ENCODE measurements around the gene POLR2I.
"Not testable (repeated sequence)": the region's sequence is repeated elsewhere in the genome, so short reads cannot be mapped to it uniquely, and the experiment has no call there.

The POLR2I gene

DNA sequence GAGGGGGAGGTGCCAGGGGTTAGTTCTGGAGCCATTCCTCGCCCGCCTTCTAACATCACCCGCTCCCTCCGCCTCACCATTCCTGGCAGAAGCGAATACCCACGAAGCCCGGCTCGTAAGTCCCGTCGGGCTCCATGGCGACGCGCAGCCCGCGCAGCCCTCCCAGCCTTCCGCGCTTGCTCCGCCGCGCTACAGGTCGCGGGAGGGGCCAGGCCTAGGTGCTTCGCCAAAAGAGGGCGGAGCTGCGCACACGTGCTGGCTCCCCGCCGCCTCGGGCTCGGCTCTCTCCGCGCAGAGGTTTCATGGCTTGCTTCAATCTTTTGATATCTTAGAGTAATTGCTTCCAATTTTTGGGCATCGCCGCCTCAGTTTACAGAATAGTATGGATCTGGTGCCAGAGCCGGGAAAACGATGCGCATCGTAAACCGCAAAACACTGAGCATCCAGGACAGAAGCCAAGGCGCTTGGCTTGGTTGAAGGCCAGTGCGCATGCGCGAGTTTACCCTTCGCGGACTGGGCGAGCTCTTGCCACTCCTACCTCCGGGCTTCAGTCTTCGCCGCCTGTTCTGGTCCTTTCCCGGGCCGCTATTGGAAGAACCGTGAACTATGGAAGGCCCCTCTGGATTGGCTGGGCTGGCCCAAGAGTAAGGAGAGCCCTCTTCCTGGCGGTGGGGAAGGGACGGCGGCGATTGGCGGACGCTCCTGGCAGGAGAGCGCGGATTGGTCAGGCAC lies at the start of gene POLR2I:
Gene POLR2I (minus strand): TSS at position 155 of the 732 bp plus-strand sequence. CDS start 19 bp downstream, at position 136.
- ATAC-seq = peak; percentile 91 to 92

DNA sequence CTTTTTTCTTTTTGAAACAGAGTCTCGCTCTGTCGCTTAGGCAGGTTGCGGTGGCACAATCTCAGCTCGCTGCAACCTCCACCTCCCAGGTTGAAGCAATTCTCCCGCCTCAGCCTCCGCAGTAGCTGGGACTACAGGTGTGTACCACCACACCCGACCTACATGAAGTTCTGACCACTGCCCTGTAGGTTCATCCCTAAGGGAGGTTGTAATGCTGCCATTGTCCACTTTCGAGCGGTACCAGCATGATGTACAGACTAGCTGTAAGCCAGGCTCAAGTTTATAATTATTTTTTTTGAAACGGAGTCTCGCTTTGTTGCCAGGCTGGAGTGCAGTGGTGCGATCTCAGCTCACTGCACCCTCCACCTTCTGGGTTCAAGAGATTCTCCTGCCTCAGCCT lies 49.1 kb upstream of the POLR2I start:
- ATAC-seq = no peak

DNA sequence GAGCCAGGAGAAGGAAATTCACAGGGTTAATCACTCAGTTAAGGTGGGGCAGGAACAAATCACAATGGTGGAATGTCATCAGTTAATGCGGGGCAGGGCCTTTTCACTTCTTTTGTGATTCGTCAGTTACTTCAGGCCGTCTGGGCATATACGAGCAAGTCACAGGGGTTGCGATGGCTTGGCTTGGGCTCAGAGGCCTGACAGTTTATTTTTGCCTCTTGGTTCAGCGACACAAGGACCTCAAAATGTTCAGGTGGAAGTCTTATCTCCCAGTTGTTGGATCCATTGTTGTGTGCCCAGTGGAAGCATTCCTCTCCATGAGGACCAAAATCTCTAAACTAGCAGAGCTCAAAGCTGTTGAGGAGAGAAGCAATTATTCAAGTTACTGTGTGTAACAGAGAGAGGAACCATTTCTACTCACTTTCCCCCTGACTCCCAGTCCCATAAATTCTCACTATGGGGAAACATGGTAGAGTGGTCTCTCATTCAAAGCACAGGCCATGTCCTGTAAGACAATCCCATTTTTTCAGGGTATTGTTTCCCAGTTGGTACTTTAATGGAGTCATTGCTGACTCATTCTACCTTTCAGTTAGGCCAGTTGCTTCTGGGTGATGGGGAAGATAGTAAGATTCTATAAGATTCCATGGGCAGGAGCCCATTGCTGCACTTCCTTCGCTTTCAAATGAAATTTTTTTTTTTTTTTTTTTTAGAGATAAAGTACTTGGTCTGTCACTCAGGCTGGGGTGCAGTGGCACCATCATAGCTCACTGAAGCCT lies 46.3 kb upstream of the POLR2I start:
- ATAC-seq = no peak

DNA sequence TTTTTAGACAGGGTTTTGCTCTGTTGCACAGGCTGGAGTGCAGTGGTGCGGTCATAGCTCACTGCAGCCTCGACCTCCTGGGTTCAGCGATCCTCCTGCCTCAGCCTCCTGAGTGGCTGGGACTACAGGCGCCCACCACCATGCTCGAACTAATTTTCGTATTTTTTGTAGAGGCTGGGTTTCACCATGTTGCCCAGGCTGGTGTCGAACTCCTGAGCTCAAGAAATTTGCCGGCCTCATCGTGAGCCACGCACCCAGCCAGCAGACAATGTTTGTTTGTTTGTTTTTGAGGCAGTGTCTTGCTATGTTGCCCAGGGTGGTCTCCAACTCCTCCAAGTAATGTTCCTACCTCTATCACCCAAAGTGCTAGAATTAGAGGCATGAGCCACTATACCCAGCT lies 38.5 kb upstream of the POLR2I start:
- no peak for ATAC-seq

DNA sequence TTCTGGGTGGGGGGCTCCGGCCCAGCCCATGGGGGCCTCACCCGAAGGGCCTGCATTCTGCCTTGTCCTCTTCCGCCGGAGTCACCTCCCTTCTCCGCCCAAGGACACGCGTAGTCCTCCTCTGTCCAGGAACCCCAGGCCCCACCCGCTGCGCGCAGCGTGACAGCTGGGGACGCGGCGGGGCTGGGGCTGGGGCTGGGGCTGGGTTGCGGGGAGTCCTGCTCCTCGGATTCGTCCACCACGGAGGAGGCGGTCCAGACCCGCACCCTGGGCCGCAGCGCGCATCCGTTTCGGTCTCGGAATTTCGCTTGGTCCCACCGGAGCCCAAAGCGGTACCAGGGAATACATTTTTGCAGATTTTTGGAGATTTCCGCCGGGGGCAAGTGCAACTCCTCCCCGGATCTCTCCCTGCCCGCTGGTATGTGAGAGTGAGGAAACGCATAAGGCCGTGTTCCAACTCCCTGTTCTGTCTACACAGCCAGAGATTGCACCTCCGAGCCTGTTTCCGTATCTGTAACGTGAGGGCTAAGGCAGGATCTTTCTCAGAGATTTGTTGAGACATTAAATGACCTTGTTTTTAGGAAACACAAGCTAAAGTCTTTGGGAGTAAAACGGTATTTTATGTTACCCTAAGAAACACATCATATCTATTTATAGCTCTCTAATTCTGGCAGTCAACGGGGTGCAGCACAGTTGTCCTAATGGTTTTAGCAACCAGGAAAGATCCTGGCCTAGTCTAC lies 37.8 kb upstream of the POLR2I start, which contains the start of gene COX7A1:
Gene COX7A1 (minus strand): TSS at position 96 of the 740 bp plus-strand sequence. CDS start 40 bp downstream, at position 56.
- no peak for ATAC-seq

DNA sequence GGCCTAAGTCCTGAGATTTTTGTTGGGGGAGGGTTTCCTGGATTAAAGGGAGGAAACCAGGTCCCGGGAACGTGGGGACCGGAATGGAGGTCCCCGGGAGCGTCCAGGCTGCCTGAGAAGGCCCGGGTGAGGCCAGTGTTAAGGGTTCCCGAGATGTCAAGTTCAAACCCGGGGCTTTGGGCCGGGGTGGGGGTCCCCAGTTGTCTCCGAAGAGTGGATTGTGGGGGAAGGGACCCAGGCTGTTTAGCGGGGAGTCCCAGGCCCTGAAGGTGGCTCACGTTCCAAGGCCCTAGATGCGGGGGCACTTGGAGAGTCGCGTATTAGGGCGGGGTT lies 37.3 kb upstream of the POLR2I start:
- ATAC-seq = no peak

DNA sequence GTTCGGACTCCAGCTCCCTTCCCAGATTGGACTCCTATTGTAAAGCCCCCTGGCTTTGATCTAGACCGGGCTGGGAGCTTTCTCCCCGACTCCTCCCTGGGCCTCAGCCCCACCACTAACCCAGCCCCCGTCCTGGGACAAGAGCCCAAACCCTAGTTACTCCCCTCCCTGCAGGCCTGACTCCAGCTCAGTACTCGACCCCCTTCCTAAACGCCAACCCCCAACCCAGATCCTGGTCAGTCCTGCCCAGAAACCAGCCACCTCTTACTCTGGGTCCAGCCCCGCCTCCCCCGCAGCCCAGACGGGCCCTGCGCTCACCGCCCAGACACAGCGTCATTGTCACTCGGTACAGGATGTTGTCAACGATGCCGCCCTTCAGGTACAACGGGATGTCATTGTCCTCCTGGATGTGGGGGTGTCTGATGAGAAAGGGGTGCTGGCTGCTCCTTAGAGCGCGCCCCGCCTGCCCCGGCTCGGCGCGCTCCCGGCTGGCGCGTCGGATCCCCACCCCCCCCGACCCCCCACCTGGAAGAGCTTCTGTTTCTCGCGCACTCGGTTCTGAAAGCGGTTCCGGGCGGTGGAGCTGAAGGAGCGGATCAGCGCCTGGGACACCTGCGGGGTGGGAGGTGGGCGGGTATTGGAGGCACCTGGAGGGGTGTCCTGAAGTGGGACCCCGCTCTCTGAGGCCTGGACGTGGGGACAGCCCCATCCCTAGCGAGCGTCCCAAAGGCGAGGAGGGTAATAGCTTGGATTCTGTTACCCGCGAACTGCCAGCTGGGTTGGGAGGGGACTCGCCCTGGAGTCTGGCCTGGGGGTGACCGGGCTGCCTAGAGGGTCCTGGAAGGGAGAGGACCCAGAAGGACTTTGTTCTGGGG lies 36.7 kb upstream of the POLR2I start:
- ATAC-seq = no peak

DNA sequence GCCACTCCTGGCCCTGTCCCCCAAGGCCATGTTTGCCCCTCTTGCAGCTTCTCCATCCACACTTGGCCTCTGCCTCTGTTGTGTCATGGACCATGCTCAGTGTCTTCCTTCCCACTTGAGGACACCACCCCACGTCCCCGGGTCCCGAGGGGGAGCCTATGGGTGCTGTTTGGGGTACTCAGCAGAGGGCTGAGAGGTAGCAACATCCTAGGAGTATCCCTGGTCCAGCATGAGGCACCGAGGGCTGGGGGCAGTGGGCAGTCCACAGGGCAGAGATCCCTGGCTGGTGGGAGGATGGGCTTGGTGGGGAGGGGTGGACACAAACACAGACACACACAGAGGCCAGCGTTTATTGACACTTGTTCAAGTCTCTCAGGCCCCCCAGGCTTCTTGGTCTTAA lies 35.9 kb upstream of the POLR2I start:
- ATAC-seq = no peak

DNA sequence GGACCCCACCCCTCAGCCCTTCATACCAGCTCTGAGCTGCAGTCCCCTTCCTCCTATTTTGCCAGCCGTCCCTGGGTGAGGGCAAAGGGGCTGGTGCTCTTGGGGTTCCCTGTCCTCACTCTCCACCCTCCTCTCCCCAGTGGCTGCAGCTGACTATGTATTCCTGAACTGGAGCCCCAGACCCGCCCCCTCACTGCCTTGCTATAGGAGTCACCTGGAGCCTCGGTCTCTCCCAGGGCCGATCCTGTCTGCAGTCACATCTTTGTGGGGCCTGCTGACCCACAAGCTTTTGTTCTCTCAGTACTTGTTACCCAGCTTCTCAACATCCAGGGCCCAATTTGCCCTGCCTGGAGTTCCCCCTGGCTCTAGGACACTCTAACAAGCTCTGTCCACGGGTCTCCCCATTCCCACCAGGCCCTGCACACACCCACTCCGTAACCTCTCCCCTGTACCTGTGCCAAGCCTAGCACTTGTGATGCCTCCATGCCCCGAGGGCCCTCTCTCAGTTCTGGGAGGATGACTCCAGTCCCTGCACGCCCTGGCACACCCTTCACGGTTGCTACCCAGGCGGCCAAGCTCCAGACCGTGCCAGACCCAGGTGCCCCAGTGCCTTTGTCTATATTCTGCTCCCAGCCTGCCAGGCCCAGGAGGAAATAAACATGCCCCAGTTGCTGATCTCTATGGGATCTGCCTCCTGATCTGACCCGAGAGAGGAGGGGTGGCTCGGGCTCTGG lies 35.2 kb upstream of the POLR2I start:
- no peak for ATAC-seq

DNA sequence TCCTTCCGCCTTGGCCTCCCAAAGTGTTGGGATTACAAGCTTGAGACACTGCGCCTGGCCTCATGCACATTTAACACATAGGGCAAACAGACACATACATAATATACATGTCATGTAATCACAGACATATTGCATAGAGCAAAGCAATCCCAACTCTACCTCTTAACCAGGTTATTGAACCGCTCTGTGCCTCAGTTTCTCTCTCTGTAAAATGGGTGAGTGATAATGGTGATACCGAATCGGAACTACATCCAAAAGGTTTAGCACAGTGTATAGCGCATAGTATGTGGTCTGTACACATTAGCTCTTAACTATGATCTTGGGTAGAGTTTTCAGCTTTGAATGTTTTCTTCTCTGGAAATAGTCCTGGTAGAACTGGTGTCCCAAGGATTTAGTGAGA lies 29.9 kb upstream of the POLR2I start:
- no peak for ATAC-seq

DNA sequence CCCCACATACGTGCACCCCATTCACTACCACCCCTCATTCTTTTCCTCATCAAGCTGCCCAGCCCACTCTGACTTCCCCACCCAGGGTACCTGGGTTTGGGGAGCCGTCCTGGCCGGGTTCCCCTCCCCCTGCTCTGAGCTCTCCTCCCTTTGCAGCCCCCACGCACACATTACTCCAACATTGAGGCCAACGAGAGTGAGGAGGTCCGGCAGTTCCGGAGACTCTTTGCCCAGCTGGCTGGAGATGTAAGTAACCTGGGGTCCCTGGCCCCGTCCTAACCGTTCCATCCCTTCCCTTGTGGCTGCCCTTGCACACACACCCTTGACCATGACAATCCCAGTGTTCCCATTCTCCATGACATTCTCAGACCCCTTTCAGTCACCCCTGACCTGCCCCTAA lies 27.8 kb upstream of the POLR2I start:
- ATAC-seq = no peak

DNA sequence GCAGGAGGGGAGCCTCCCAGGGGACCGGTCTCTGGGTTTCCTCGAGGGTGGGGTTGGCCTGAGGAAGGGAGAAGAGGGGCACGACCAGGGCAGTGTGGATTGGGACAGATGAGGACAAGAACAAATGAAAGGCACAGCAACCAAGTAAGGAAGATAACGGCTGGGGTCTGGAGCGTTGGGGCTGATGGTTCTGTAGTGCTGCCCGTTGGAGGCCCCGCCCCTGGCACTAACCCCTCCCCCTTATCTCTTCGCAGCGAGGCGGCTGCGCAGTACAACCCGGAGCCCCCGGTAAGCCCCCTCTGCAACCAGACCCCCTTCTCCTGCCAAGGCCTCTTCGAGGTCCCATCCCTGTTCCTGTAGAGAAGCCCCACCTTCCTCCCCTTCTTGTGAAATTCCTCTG lies 27.4 kb upstream of the POLR2I start:
- ATAC-seq = no peak

DNA sequence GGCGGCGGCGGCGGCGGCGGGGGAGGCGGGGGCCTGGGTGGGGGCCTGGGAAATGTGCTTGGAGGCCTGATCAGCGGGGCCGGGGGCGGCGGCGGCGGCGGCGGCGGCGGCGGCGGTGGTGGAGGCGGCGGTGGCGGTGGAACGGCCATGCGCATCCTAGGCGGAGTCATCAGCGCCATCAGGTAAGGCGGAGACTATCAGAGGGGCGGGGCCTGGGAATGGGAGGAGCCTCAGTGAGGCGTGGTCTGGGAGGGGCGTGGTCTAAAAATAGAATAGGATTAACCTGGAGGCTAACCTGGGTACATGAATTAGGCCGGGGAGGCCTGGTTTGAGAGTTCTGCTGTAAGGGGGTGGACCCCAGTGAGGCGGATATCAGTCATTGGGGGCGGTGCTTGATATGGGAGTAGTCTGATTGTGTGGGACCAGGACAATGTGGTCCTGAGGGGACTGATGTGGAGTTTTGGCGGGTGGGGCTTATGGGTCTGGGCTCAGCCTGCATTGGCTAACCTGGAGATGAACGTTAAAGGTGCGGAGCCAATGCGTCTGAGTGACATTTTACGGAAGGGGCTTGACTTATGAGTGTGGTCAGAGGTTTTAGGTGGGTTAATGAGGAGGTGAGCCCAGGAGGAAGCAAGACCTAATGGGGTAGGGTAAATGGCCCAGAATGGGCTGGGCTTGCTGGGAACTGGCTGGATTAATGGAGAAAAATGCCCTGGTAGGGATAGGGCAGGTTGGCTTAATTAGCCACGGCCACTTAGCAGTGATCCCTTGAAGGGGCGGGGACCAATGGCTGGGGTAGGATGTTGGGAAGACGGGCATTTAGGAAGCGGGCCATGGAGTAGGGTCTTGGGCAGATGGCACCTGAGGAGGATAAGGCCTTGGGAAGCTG lies 26.6 kb upstream of the POLR2I start:
- ATAC-seq = peak; percentile 76 to 77

DNA sequence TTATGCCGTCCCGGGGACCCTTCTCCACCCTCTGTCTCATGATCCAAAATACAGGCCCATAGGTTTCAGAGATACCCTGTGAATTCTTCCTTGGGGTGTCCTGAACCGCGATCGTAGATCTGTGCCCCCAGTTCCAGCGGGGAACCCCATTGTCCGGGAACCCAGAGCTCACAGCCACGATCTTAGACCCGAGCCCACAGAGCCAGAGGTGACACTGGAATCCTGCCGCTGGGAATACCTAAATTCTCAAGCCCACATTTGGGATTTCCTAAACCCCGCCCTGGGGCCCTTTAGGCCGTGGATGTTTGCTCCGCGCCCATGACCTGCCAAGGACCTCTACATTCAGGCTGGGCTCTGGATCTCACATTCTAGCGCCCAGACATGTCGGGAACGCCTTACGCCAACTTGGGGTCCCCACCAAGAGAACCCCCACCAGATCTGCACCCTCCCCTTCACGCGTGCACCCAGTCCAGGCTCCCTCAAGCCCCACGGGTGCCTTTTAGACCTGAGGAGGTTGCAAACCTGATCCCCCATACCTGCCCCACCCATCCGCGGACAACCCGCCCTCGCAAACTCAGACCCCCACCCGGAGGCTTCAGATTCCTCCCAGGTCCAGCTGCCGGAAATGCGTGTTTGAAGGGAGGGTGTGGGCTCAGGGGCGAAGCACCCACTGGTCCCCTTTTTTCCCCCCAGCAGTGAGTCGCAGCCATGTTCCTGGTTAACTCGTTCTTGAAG lies 25.8 kb upstream of the POLR2I start:
- ATAC-seq = peak; percentile 30 to 38

DNA sequence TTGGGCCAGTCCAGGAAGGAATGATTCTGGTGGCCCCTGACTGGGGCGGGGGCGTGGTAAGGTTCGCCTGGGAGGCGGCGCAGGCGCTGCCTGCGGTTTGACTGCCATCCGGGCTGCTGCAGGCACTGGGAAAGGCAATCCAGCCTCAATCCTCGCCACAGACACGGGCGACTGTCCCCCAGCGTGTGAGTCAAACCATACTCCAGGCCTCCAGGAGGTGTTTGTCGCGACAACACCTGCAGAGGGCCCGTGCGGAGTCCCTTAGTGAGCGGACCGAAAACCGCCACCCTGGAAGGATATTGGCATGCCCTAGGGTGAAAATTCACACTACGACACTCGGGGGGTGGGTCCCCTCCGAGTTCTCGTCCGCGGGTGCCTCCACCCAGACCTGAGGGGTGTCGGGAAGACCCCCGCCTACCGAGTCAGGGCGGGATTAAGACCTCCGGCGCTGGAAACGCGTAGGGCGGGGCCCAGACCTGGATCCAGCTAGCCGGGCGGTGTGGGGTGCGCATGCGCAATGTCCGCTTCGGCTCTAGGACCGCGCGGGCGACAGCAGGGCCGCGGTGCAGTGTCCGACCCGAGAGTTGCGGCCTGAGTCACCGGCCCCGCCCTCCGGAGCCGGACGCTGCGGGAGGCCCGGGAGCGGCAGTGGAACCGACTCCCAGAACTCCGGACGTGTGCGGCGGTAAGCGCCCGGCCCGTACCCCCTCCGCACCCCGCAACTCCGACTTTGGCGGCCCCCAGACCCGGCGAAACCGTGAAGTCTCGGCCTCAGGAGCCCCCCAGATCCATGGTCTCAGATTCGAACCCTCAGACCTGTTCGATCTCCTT lies 25.0 kb upstream of the POLR2I start, which contains the start of gene CAPNS1:
Gene CAPNS1 (plus strand): TSS at position 594 of the 831 bp plus-strand sequence. CDS start 946 bp downstream, outside the sequence.
- peak; percentile 76 for ATAC-seq

DNA sequence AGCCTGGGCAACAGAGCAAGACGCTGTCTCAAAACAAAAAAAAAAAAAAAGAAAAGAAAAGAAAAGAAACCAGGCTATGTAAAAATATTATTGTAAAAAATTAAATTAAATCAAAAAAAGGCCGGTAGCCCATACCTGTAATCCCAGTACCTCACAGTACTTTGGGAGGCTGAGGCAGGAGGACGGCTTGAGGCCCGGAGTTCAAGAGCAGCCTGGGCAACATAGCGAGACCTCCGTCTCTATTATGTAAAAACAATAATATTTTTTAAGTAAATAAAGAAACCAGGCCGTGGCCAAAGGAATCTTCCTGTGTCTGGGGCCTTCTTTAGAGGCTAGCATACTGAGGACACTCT lies 24.4 kb upstream of the POLR2I start:
- ATAC-seq = no peak

DNA sequence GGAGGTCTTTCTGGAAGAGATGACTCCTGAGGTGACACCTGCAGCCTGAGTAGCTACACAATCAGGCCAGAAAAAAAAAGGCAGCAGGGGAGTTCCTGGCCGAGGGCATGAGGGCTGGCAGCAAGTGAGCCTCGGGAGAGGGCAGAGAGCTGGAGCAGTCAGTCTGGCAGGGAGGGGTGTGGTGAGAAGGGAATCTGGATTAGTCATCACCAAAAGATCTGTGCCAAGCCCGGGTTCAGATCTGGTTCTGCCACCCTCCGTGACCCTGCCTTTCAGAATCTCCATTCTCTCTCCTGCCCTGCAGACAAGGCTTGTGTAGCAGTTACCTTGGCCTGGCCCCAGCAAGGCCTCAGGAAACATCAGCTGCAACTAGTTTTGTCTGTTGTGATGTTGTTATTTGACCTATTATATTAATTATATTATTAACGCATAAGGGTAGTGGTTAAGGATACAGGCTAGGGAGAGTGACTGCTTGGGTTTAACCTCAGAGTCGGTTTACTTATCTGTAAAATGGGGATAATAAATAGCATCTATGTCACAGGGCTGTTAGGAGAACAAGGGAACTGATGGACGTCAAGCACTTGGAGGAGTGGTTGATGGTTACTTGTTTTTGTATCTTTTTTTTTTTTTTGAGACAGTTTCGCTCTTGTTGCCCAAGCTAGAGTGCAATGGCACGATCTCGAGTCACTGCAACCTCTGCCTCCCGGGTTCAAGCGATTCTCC lies 22.4 kb upstream of the POLR2I start:
- ATAC-seq = no peak

DNA sequence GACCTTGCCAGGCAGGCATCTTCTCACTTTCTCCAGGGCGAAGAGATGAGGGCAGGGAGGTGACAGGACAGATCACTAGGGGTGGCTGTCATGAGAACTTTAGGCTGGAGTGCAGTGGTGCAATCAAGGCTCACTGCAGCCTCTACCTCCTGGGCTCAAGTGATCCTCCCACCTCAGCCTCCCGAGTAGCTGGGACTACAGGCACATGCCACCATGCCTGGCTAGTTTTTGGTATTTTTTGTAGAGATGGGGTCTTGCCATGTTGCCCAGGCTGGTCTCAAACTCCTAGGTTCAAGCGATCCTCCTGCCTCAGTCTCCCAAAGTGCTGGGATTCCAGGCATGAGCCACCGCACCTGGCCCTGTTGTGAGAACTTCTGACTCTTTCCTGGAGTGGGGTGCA lies 20.2 kb upstream of the POLR2I start:
- not testable (repeated sequence) for ATAC-seq

All from activated CD4-positive, CD25-positive, alpha-beta regulatory T cell treated with anti-CD3 and anti-CD28 coated beads, Interleukin-2, amount 50 U/mL, for 24 hours (primary cell).